Endothelial cell (in vitro differentiated cells): ENCODE measurements around the gene LRP1B. TPM values are rescaled to one million over a fixed set of nuclear protein-coding genes. Genes with fewer than 3 reads are reported as not detected.

Source experiments
- DNase-seq: peaks from one replicate; pipeline ENCODE4 v3.0.0; 2021; ENCODE audit warnings: low spot score
- H3K27ac Mint-ChIP-seq: one replicate; pipeline ENCODE4 v1.8.0; 2021; ENCODE audit warnings: mixed read lengths, inconsistent platforms; ENCODE audit not compliant: unreplicated experiment
- H3K27me3 Mint-ChIP-seq: one replicate; pipeline ENCODE4 v1.8.0; 2021; ENCODE audit warnings: mild to moderate bottlenecking, moderate library complexity, mixed read lengths, inconsistent platforms; ENCODE audit not compliant: unreplicated experiment
- H3K36me3 Mint-ChIP-seq: one replicate; pipeline ENCODE4 v1.8.0; 2021; ENCODE audit warnings: mild to moderate bottlenecking, low read depth, mixed read lengths, inconsistent platforms; ENCODE audit not compliant: unreplicated experiment
- H3K4me1 Mint-ChIP-seq: one replicate; pipeline ENCODE4 v1.8.0; 2021; ENCODE audit warnings: mild to moderate bottlenecking, mixed read lengths, inconsistent platforms; ENCODE audit not compliant: unreplicated experiment
- H3K4me3 Mint-ChIP-seq: one replicate; pipeline ENCODE4 v1.8.0; 2021; ENCODE audit warnings: mild to moderate bottlenecking, mixed read lengths, inconsistent platforms; ENCODE audit not compliant: unreplicated experiment
- H3K9me3 Mint-ChIP-seq: one replicate; pipeline ENCODE4 v1.8.0; 2021; ENCODE audit warnings: mixed read lengths, inconsistent platforms; ENCODE audit not compliant: unreplicated experiment
- total RNA-seq: library from RNA; stranded (reverse); fragmentation: NEBNext Ultra II Directional; extraction: Animal tissue kit (Norgen Biotek cat#: 25700); gene quantifications from one replicate; pipeline ENCODE4 v1.2.1, GENCODE V29; 2021; ENCODE audit not compliant: unreplicated experiment
- TF ChIP-seq, protein P1 (sequence below): fragments of 200-600 bp; sonication (generic); IDR thresholded peaks from one replicate; pipeline ENCODE4 v1.5.0; 2021; ENCODE audit warnings: antibody characterized with exemption; ENCODE audit not compliant: unreplicated experiment

LRP1B gene
- total RNA-seq, 1 donor from 2014 or later, result 1.4 TPM

DNA sequence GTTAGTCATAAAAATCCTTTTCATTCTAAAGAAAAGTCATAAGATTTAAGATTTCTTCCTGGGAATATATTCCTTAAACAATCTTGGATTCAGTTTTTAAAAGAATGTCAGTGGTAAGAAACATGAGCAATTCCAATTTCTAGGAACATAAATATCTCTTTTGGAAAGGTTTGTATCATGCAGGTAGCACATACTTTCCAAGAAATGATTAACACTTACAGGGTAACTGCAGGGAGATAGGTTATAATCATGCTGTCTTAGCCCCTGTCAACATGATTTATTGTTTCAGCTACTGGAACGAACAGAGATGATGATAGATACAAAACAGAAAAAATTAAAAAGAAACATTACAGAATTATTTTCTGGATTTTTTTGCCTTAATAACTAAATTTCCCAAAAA, 1537.7 kb downstream of the LRP1B start:
- no peak overlapping the region for H3K27ac Mint-ChIP-seq
- H3K9me3 Mint-ChIP-seq, result no peaks in the 10 kb centered on the region
- no peaks in the 10 kb centered on the region for H3K36me3 Mint-ChIP-seq
- no peak for DNase-seq
- H3K27me3 Mint-ChIP-seq, result no peaks in the 10 kb centered on the region
- no peaks in the 10 kb centered on the region for H3K4me1 Mint-ChIP-seq
- TF ChIP-seq, protein P1, sequence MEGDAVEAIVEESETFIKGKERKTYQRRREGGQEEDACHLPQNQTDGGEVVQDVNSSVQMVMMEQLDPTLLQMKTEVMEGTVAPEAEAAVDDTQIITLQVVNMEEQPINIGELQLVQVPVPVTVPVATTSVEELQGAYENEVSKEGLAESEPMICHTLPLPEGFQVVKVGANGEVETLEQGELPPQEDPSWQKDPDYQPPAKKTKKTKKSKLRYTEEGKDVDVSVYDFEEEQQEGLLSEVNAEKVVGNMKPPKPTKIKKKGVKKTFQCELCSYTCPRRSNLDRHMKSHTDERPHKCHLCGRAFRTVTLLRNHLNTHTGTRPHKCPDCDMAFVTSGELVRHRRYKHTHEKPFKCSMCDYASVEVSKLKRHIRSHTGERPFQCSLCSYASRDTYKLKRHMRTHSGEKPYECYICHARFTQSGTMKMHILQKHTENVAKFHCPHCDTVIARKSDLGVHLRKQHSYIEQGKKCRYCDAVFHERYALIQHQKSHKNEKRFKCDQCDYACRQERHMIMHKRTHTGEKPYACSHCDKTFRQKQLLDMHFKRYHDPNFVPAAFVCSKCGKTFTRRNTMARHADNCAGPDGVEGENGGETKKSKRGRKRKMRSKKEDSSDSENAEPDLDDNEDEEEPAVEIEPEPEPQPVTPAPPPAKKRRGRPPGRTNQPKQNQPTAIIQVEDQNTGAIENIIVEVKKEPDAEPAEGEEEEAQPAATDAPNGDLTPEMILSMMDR, result no peak
- H3K4me3 Mint-ChIP-seq, result no peak overlapping the region

DNA sequence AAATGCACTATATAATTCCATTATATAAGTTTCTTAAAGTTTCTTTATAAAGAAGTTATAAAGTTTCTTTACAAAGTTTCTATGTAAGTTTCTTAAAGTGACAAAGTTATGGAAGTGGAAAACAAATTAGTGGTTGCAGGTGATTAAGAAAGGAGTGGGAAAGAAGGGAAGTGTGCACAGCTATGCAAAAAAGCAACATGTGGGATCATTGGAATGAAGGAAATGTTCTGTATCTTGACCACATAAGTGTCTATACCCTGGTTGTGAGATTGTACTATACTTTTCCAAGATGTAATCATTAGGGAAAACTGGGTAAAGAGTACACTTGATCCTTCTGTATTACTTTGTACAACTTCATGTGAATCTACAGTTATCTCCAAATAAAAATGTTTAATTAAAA, 1541.1 kb downstream of the LRP1B start:
- Mint-ChIP-seq H3K9me3 (no peaks in the 10 kb centered on the region), H3K4me1 (no peaks in the 10 kb centered on the region), H3K27me3 (no peaks in the 10 kb centered on the region), H3K27ac (no peak overlapping the region), H3K36me3 (no peaks in the 10 kb centered on the region), H3K4me3 (no peak overlapping the region)
- no peak for DNase-seq
- TF ChIP-seq, protein P1, result no peak

DNA sequence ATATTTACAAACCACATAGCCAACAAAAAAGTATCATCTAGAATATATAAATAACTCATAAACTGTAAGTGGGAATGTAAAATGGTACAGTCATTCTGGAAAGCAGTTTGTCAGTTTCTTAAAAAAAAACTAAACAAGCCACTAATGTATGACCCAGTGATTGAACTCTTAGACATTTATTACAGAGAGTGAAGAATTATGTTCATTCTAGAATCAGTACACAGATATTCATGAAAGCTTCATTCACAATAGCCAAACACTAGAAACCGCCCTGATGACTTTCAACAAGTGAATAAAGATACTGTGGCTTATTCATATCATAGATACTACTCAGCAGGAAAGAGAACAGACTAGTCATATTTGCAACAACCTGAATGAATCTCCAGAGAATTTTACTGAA, 1541.5 kb downstream of the LRP1B start:
- Mint-ChIP-seq H3K36me3 (no peaks in the 10 kb centered on the region), H3K27ac (no peak overlapping the region)
- DNase-seq, result no peak

DNA sequence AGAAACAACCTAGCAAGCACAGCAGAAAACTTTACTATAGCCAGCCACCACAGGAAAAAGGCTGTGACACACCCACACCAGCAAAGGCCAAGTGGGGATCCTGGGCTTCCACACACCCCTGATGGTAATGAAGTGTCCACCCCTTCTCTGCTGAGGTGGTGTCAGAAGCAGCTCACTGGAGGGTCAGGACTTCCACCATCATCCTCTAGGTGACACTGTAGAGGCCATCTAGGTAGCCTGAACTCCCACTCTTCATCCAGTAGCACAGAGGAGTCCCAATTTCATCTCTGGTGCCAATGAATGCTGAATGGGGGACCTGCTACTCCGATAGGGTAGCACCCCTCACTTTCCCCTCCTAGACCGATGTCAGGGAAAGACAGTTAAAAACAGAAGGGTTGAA, 1544.4 kb downstream of the LRP1B start:
- TF ChIP-seq, protein P1, result peak; percentile 51
- H3K27me3 Mint-ChIP-seq, result no peaks in the 10 kb centered on the region
- H3K9me3 Mint-ChIP-seq, result no peaks in the 10 kb centered on the region
- no peak overlapping the region for H3K4me3 Mint-ChIP-seq
- peak; percentile 57 for DNase-seq
- H3K36me3 Mint-ChIP-seq, result no peaks in the 10 kb centered on the region
- no peaks in the 10 kb centered on the region for H3K4me1 Mint-ChIP-seq
- H3K27ac Mint-ChIP-seq, result no peak overlapping the region

More for the DNA sequence above, 1541.5 kb downstream of the LRP1B start:
- no peaks in the 10 kb centered on the region for H3K4me1 Mint-ChIP-seq
- H3K9me3 Mint-ChIP-seq, result no peaks in the 10 kb centered on the region
- no peaks in the 10 kb centered on the region for H3K27me3 Mint-ChIP-seq
- TF ChIP-seq, protein P1, result no peak
- no peak overlapping the region for H3K4me3 Mint-ChIP-seq

DNA sequence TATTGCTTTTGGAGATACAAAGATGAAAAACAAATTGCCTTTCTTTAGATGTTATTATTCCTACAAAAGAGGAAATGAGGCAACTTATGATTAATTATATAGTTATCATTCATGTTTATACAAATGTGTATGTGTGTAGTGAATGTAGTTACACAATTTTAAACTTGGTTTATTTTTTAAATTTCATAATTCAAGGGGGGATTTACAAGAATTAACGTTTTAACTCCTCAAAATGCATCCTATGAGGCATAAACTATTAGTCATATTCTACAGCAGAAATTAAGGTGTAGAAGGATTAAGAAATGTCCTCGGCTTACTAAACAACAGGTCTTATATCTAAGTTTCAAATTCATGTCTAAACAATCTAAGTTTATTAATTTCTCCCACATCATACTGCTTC, 1545.8 kb downstream of the LRP1B start:
- H3K27ac Mint-ChIP-seq, result no peak overlapping the region
- DNase-seq, result no peak
- no peaks in the 10 kb centered on the region for H3K27me3 Mint-ChIP-seq
- TF ChIP-seq, protein P1, result no peak
- no peaks in the 10 kb centered on the region for H3K36me3 Mint-ChIP-seq
- H3K4me3 Mint-ChIP-seq, result no peak overlapping the region
- H3K9me3 Mint-ChIP-seq, result no peaks in the 10 kb centered on the region
- H3K4me1 Mint-ChIP-seq, result no peaks in the 10 kb centered on the region
